DND-41 (cell line): Measurements from ENCODE around the gene HADHB.

Experiments used
- CTCF ChIP-seq: IDR thresholded peaks from 2 replicates; pipeline ENCODE4 v1.5.1; 2012; ENCODE audit warnings: borderline replicate concordance, low read length, moderate library complexity, mild to moderate bottlenecking; ENCODE audit not compliant: poor library complexity, severe bottlenecking; ENCODE audit errors: extremely low read depth
- EZH2 ChIP-seq: IDR thresholded peaks from 3 replicates; pipeline ENCODE4 v1.6.1; 2012; ENCODE audit warnings: borderline replicate concordance, low read depth, mild to moderate bottlenecking, moderate library complexity, low read length, inconsistent platforms; ENCODE audit not compliant: severe bottlenecking

GRCh38 chr2:26297061-26297460 lies 52.3 kb downstream of the HADHB start:
- TF ChIP-seq CTCF: no peak
- TF ChIP-seq EZH2: no peak
